Hepatocyte (in vitro differentiated cells): ENCODE results near the gene CRAMP1. TPM values are rescaled to one million over a fixed set of nuclear protein-coding genes. Genes with fewer than 3 reads are reported as not detected.

Source experiments
- DNase-seq: peaks from one replicate; pipeline ENCODE4 v3.0.0-alpha.2; 2016; ENCODE audit warnings: low spot score
- H2AFZ ChIP-seq: fragments of 200-600 bp; sonication (generic); 2 replicates; pipeline ENCODE4 v1.6.0; 2016; ENCODE audit warnings: antibody characterized with exemption, mild to moderate bottlenecking
- H3K27ac ChIP-seq: fragments of 200-600 bp; sonication (generic); 2 replicates; pipeline ENCODE4 v1.5.1; 2016; ENCODE audit warnings: mild to moderate bottlenecking
- H3K27me3 ChIP-seq: fragments of 200-600 bp; sonication (generic); 2 replicates; pipeline ENCODE4 v1.6.1; 2016
- H3K36me3 ChIP-seq: fragments of 200-600 bp; sonication (generic); replicated peaks from 2 replicates; pipeline ENCODE4 v1.5.1; 2016; ENCODE audit warnings: low read depth; ENCODE audit not compliant: insufficient read depth
- H3K4me1 ChIP-seq: fragments of 200-600 bp; sonication (generic); 2 replicates; pipeline ENCODE4 v1.5.1; 2016; ENCODE audit warnings: mild to moderate bottlenecking, moderate library complexity; ENCODE audit not compliant: insufficient read depth
- H3K4me2 ChIP-seq: fragments of 200-600 bp; sonication (generic); 2 replicates; pipeline ENCODE4 v1.6.0; 2016
- H3K4me3 ChIP-seq: fragments of 200-600 bp; sonication (generic); 2 replicates; pipeline ENCODE4 v1.5.1; 2016; ENCODE audit warnings: mild to moderate bottlenecking
- H3K79me2 ChIP-seq: fragments of 200-600 bp; sonication (generic); 2 replicates; pipeline ENCODE4 v1.6.0; 2017; ENCODE audit warnings: mild to moderate bottlenecking
- H3K9me2 ChIP-seq: fragments of 200-600 bp; sonication (generic); replicated peaks from 2 replicates; pipeline ENCODE4 v1.6.0; 2017; ENCODE audit warnings: mild to moderate bottlenecking; ENCODE audit not compliant: insufficient read depth
- H3K9me3 ChIP-seq: fragments of 200-600 bp; sonication (generic); 2 replicates; pipeline ENCODE4 v1.5.1; 2016; ENCODE audit warnings: low read depth, mild to moderate bottlenecking
- H4K20me1 ChIP-seq: fragments of 200-600 bp; sonication (generic); 2 replicates; pipeline ENCODE4 v1.6.0; 2016; ENCODE audit warnings: mild to moderate bottlenecking; ENCODE audit not compliant: insufficient read depth, poor library complexity, severe bottlenecking
- CTCF ChIP-seq: fragments of 200-600 bp; sonication (generic); IDR thresholded peaks from 2 replicates; pipeline ENCODE4 v1.5.1; 2016; ENCODE audit warnings: antibody characterized with exemption, mild to moderate bottlenecking; ENCODE audit not compliant: poor library complexity
- EZH2 ChIP-seq: fragments of 200-600 bp; sonication (generic); IDR thresholded peaks from 2 replicates; pipeline ENCODE4 v1.6.1; 2016; ENCODE audit warnings: antibody characterized with exemption, mild to moderate bottlenecking, borderline replicate concordance
- EZH2phosphoT487 ChIP-seq: fragments of 200-600 bp; sonication (generic); IDR thresholded peaks from one replicate; pipeline ENCODE4 v1.6.1; 2018; ENCODE audit warnings: antibody characterized with exemption, mild to moderate bottlenecking, low read depth, moderate library complexity; ENCODE audit not compliant: unreplicated experiment, severe bottlenecking
- WGBS: methylation state at CpG from one replicate; pipeline ENCODE4 v1.1.6; 2016; ENCODE audit warnings: low lambda C conversion rate; ENCODE audit errors: missing lambda C conversion rate; 5-methylcytosine and 5-hydroxymethylcytosine counted together
- polyA plus RNA-seq: library from polyadenylated mRNA; unstranded; fragments of >200 nt; fragmentation: Nextera tagmentation; extraction: Ambion mirVana; gene quantifications from 2 replicates; pipeline ENCODE4 v1.2.1, GENCODE V29; 2016
- total RNA-seq: library from RNA; depleted of rRNA; stranded (reverse); fragments of >200 nt; gene quantifications from 2 replicates; pipeline ENCODE4 v1.2.3, GENCODE V29; 2014

The CRAMP1 gene
- total and polyA plus RNA-seq, 2 experiments from 2014 or later, result 6.7 to 8.2 TPM

GRCh38 chr16:1601031-1601430, 11.1 kb upstream of the CRAMP1 start:
- H3K27ac ChIP-seq, result no peak overlapping the region

GRCh38 chr16:1601489-1601888, 10.7 kb upstream of the CRAMP1 start:
- H3K9me2 ChIP-seq, result no peaks in the 10 kb centered on the region
- H3K4me2 ChIP-seq, result no peak overlapping the region
- no peaks in the 10 kb centered on the region for H4K20me1 ChIP-seq
- no peaks in the 10 kb centered on the region for H3K9me3 ChIP-seq
- TF ChIP-seq EZH2phosphoT487 (no peak), EZH2 (no peak), CTCF (no peak)
- no peaks in the 10 kb centered on the region for H3K36me3 ChIP-seq
- H3K4me1 ChIP-seq, result no peaks in the 10 kb centered on the region
- no peak for DNase-seq
- H3K27me3 ChIP-seq, result no peaks in the 10 kb centered on the region
- WGBS, result 94% methylated on average over 6 of the region's 6 CpGs
- H3K27ac ChIP-seq, result no peak overlapping the region
- H3K79me2 ChIP-seq, result no peaks in the 10 kb centered on the region
- no peak overlapping the region for H2AFZ ChIP-seq
- H3K4me3 ChIP-seq, result no peak overlapping the region

More at GRCh38 chr16:1601031-1601430, 11.1 kb upstream of the CRAMP1 start:
- Histone ChIP-seq H3K9me2 (no peaks in the 10 kb centered on the region), H3K27me3 (no peaks in the 10 kb centered on the region), H3K36me3 (no peaks in the 10 kb centered on the region), H2AFZ (no peak overlapping the region), H3K4me1 (no peaks in the 10 kb centered on the region), H4K20me1 (no peaks in the 10 kb centered on the region), H3K4me2 (no peak overlapping the region), H3K9me3 (no peaks in the 10 kb centered on the region), H3K79me2 (no peaks in the 10 kb centered on the region), H3K4me3 (no peak overlapping the region)
- no peak for DNase-seq
- 93% methylated on average over 7 of the region's 7 CpGs for WGBS
- TF ChIP-seq EZH2phosphoT487 (no peak), CTCF (no peak), EZH2 (no peak)

DNA sequence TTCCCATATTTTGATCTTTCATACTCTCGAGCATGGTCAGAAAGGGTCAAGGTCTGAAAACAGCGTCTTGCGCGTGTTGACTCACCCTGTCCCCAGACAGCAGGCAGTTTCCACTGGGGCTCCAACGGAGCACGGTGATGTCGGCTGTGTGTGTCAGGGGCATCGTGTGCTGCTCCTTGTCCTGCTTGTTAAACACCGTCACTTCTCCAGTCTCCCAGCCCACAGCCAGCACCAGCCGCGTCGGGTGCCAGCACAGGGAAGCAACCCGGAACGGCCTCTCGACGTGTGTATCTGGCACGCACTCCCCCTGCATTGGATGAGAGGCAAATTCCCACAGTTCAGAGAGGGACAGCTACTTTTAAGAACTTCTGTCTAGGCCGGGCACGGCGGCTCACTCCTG, 9.9 kb upstream of the CRAMP1 start:
- Histone ChIP-seq H3K79me2 (no peaks in the 10 kb centered on the region), H3K4me3 (no peak overlapping the region), H3K36me3 (no peaks in the 10 kb centered on the region), H3K27me3 (no peaks in the 10 kb centered on the region), H3K9me2 (no peaks in the 10 kb centered on the region), H3K4me2 (no peak overlapping the region), H4K20me1 (no peaks in the 10 kb centered on the region), H3K4me1 (no peaks in the 10 kb centered on the region), H3K27ac (no peak overlapping the region), H3K9me3 (no peaks in the 10 kb centered on the region), H2AFZ (no peak overlapping the region)
- no peak for TF ChIP-seq EZH2
- TF ChIP-seq CTCF, result no peak
- no peak for TF ChIP-seq EZH2phosphoT487
- no peak for DNase-seq
- WGBS, result 91% methylated on average over 20 of the region's 20 CpGs

DNA sequence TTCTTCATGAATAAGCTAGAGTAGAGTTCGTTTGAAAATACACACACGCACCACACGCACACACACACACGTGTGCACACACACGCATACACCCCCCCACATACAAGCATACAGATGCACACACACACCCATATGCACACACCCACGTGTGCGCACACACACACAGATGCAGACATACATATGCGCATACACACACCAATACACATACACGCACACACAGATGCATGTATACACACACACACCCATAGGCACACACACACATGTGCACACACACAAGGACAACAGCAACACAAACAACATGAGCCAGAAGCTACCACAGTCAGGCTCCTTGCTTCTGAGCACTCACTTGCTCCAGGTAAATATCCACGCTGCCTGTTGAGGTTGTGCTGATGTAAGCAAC, 5.4 kb upstream of the CRAMP1 start:
- TF ChIP-seq EZH2 (no peak), CTCF (no peak), EZH2phosphoT487 (no peak)
- Histone ChIP-seq H3K79me2 (peaks cover 11% of the 10 kb centered on the region), H4K20me1 (no peaks in the 10 kb centered on the region), H3K27me3 (no peaks in the 10 kb centered on the region), H2AFZ (no peak overlapping the region), H3K9me3 (no peaks in the 10 kb centered on the region), H3K4me3 (no peak overlapping the region), H3K9me2 (no peaks in the 10 kb centered on the region), H3K27ac (no peak overlapping the region), H3K4me2 (no peak overlapping the region), H3K4me1 (peaks cover 8% of the 10 kb centered on the region), H3K36me3 (no peaks in the 10 kb centered on the region)
- DNase-seq, result no peak
- 92% methylated on average over 10 of the region's 10 CpGs for WGBS
